GM21825 (cell line): ENCODE data around the gene NECAP2.
"Not testable (repeated sequence)": the region's sequence is repeated elsewhere in the genome, so short reads cannot be mapped to it uniquely, and the experiment has no call there.

ENCODE experiments used
- ATAC-seq: cut with Tn5 transposase; IDR thresholded peaks from one replicate; pipeline ENCODE4 v1.9.1; 2021; ENCODE audit warnings: mild to moderate bottlenecking, moderate library complexity; ENCODE audit not compliant: unreplicated experiment

The NECAP2 gene

GRCh38 chr1:16425125-16426025, 15.1 kb upstream of the NECAP2 start:
- no peak for ATAC-seq

- ATAC-seq: no peak
Measured at GRCh38 chr1:16430606-16431005, 9.9 kb upstream of the NECAP2 start.

DNA sequence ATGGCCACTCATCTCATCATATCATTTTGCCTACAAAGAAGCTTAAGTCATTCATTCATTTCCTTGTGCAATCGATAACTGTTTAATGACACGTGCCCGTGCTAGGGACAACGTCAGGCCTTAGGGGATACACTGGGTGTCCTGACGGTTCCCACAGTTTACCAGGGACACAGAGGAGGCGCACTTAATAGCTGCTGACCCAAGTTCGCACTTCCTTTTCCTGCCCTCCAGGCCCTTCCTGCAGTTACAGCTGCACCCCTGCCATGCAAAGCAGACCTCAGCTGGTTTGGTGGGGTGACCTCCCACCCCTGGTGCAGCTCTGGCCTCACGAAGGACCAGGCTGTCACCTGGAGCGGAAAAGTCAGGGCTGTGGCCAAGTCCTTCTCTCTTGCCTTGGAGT, 7.5 kb upstream of the NECAP2 start:
- no peak for ATAC-seq

DNA sequence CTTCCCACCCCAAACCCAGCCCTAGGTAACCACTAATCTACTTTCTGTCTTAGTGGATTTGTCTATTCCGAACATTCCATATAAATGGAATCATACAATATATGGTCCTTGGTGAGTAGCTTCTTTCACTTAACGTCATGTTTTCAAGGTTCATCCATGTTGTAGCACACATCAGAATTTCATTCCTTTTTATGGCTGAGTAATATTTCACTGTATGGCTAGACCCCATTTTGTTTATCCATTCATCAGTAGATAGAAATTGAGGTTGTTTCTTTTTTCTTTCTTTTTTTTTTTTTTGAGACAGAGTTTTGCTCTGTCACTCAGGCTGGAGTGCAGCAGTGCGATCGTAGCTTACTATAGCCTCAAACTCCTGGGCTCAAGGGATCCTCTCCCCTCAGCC, 6.5 kb upstream of the NECAP2 start:
- ATAC-seq: no peak

GRCh38 chr1:16434501-16434900, 6.0 kb upstream of the NECAP2 start:
- no peak for ATAC-seq

DNA sequence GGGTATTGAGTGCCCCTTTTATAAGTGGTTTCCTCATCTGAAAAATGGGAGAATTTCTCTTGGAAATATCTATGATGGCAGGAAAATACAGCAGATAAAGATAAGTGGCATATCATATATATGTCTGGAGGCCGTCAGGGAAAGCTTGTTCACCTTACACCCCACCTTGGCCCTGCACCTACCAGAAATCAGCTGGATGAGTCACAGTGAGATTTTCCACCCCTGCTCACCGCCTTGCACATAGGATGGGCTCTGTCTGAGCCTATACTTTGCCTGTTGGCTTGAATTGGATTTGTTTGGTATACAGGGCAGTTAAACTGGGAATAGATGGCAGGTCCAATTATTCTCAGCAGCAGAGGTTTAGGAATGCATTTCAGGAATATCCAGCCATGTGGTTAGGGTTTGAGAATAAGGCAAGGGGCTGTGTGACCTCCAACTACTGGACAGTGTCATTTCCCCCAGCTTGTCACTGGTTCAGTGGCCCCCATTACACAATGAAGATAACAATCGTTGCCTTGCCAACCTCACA, 3.5 kb upstream of the NECAP2 start, which contains the start of gene SPATA21:
Gene SPATA21, minus strand, starts transcription at position 479 of the 529 bp plus-strand sequence. CDS start 6,053 bp downstream, outside the sequence.
- ATAC-seq: no peak

- ATAC-seq: no peak
Measured at GRCh38 chr1:16438516-16438915, 2.0 kb upstream of the NECAP2 start.

DNA sequence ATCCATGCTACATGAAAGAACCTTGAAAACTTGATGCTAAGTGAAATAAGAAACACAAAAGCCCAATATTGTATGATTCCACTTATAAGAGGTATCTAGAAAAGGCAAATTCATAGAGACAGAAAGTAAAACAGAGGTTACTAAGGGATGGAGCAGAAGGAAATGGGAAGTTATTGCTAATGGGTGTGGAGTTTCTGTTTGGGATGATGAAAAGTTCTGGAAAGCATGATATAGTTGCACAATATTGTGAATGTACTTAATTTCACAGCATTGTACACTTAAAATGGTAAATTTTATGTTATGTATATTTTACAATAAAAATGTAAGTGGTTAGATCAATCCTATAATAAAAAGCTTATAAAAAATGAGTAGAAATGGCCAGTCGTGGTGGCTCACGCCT, 1.6 kb upstream of the NECAP2 start:
- no peak for ATAC-seq

DNA sequence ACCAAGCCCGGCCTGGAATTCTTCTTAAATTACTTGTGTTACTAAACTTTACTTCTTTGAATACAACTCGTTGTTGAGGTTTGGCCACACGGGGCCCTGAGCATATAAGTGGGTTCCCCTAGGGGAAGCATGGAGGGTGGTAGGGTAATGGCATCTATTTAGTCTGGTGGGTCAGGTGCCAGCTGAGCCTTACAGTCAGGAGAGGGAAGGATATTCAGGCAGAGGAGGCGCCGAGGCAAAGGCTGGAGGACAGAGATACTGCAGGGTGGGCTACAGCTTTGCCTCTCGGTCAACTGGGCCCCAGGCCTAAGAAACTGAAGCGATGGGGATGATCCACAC, 424 bp upstream of the NECAP2 start:
- peak; percentile 16 for ATAC-seq

DNA sequence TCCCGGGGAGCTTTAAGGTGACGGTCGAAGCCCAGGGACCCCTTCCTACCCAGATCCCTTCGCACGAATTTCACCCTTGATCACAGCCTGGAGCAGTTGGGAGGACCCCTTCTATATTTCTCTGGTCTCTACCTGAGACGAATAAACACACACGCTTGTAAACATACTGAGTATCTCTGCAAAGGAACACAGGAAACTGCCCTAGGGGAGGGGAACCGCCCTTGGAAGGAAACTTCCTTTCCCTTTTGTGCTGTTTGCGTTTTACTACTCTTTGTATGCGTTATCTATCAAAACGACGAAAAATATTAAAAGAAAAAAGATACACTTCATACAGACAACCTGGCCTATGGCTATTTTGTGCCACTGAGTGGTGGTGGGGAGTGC, 750 bp downstream of the NECAP2 start:
- ATAC-seq: peak; percentile 3

- no peak for ATAC-seq
Measured at GRCh38 chr1:16442265-16442664, 1.7 kb downstream of the NECAP2 start.

DNA sequence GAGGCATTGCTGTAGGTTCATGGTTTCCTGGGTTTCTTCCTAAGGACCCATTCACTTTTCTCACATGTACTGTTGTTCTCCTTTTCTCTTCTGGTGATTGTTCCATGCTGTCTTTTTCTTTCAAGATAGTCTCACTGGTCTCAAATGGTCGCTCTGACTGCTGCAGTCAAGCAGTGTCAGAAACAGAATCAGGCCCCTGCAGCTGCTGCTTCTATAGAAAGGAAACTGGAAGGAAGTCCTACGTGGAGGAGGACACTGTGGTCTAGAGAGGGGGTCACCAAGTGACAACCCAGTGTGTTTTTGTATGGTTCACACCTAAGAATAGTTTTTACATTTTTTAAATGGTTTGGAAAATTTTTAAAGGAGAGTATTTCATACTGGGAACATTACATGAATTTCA, 2.4 kb downstream of the NECAP2 start:
- ATAC-seq: no peak

DNA sequence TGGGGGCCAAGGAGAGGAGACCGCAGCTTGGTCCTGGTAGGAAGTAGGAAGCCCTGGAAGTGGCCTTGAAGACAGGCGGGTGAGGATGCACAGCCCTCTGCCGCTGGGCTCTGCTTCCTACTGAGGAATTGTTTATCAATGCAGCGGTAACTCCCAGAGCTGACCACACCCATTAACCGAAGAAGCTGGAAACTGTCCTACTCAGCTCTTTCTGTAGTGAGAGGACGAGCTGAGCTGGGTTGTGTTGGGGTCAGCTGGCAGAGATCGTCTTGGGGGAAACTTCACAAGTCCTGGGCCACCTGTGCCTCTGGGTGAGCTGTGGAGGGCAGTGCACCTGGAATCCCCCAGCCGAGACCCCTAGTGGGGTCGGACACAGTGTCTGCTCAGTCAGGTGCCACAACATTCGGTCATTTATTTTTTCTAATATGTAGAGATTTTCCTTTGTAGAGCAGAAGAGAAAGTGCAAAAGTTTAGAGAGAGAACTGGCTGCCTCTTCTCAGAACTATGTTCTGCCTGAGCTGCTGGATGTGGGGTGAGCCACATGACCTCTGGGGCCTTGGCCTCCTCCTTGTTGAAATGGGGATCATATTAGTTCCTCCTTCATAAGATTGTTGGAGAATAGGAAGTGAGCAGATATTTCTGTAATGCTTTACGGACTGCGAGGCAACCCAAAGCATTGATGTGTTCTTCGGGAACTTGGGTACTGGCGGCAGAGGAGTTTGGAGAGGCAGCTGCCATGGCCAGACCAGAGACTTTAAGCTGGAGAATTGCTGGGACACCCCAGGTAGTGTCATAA, 3.6 kb downstream of the NECAP2 start:
- ATAC-seq: no peak

GRCh38 chr1:16445052-16445451, 4.5 kb downstream of the NECAP2 start:
- ATAC-seq: no peak

DNA sequence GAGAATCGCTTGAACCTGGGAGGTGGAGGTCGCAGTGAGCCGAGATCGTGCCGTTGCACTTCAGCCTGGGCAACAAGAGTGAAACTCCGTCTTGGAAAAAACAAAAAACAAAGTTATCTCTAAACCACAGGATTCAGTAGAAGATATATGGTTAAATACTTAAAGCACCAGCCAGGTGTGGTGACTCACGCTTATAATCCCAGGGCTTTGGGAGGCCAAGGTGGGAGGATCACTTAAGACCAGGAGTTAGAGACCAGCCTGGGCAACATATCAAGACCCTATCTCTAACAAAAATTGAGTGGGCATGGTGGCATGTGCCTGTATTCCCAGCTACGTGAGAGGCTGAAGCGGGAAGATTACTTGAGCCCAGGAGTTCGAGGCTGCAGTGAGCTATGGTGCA, 5.6 kb downstream of the NECAP2 start:
- ATAC-seq: no peak

DNA sequence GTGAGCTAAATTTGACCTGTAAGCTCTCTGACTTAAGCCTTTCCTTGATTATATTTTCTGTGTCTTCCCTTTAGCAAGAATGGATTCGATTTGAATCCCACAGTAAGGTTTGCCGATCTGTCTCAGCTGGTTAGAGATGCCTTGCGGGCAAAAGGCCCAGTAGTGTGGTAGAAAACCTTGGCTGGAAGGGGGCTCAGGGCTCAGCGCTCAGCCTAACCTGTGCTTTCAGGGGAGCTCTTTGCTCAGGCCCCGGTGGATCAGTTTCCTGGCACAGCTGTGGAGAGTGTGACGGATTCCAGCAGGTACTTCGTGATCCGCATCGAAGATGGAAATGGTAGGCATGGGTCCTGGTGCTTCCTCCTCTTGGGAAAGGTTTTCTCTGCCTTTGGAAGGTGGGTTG, 7.1 kb downstream of the NECAP2 start:
- ATAC-seq: no peak

GRCh38 chr1:16449065-16449464, 8.5 kb downstream of the NECAP2 start:
- ATAC-seq: no peak

DNA sequence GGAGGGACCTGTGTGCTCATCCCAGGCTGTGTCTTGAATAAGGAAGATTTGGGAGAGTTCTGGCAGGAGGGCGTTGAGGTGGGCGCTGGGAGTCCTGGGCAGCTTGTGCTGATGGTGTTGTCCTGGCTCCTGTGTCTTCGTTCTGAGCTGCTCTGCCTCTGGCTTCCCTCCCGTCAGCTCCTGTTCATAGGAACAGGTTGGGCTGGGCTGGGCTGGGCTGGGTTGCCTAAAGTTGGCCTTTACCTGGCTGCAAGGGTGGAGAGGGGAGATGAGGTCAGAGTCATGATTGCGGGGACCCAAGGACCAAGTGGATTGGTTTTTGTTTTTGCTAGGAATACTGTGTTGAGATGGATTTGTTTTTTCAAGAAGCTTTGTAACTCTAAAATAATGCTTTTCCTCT, 9.1 kb downstream of the NECAP2 start:
- no peak for ATAC-seq

GRCh38 chr1:16450863-16451481, 10.4 kb downstream of the NECAP2 start:
- ATAC-seq: no peak

- no peak for ATAC-seq
Measured at GRCh38 chr1:16451841-16452528, 11.5 kb downstream of the NECAP2 start.

- ATAC-seq: not testable (repeated sequence)
Measured at GRCh38 chr1:16454909-16455308, 14.4 kb downstream of the NECAP2 start.
